Activated CD8-positive, alpha-beta memory T cell treated with anti-CD3 and anti-CD28 coated beads, Interleukin-2, amount 50 U/mL, for 24 hours (primary cell): ENCODE results near the gene PAK5.

ENCODE experiments used
- DNase-seq: peaks from one replicate; pipeline ENCODE4 v3.0.0-alpha.2; 2020; ENCODE audit errors: extremely low read depth

Gene PAK5

GRCh38 chr20:9576695-9577094 is 262.2 kb downstream of the PAK5 start:
- DNase-seq: no peak

- DNase-seq: no peak
Observed at GRCh38 chr20:9575836-9576235, 263.0 kb downstream of the PAK5 start.

- DNase-seq: no peak
Observed at GRCh38 chr20:9574776-9575175, 264.1 kb downstream of the PAK5 start.

- no peak for DNase-seq
Observed at GRCh38 chr20:9574181-9574580, 264.7 kb downstream of the PAK5 start.

- DNase-seq: no peak
Observed at GRCh38 chr20:9573335-9574151, 265.3 kb downstream of the PAK5 start.

GRCh38 chr20:9572670-9573069 is 266.2 kb downstream of the PAK5 start:
- no peak for DNase-seq

- DNase-seq: no peak
Observed at GRCh38 chr20:9571783-9572182, 267.1 kb downstream of the PAK5 start.

- DNase-seq: no peak
Observed at GRCh38 chr20:9570612-9571011, 268.3 kb downstream of the PAK5 start.

- DNase-seq: no peak
Observed at GRCh38 chr20:9566977-9567376, 271.9 kb downstream of the PAK5 start.

- DNase-seq: no peak
Observed at GRCh38 chr20:9565910-9566550, 272.8 kb downstream of the PAK5 start.

- DNase-seq: no peak
Observed at GRCh38 chr20:9557411-9557810, 281.5 kb downstream of the PAK5 start.

- no peak for DNase-seq
Observed at GRCh38 chr20:9555781-9556180, 283.1 kb downstream of the PAK5 start.

GRCh38 chr20:9551808-9552550 is 286.9 kb downstream of the PAK5 start:
- no peak for DNase-seq

- no peak for DNase-seq
Observed at GRCh38 chr20:9550871-9551270, 288.0 kb downstream of the PAK5 start.

- no peak for DNase-seq
Observed at GRCh38 chr20:9550283-9550682, 288.6 kb downstream of the PAK5 start.

- DNase-seq: no peak
Observed at GRCh38 chr20:9543214-9543613, 295.7 kb downstream of the PAK5 start.

- no peak for DNase-seq
Observed at GRCh38 chr20:9535449-9535848, 303.4 kb downstream of the PAK5 start.

GRCh38 chr20:9534025-9534424 is 304.9 kb downstream of the PAK5 start:
- DNase-seq: no peak

GRCh38 chr20:9532069-9532838 is 306.6 kb downstream of the PAK5 start:
- DNase-seq: no peak

- no peak for DNase-seq
Observed at GRCh38 chr20:9531581-9531980, 307.3 kb downstream of the PAK5 start.

- DNase-seq: no peak
Observed at GRCh38 chr20:9523636-9524035, 315.2 kb downstream of the PAK5 start.

- no peak for DNase-seq
Observed at GRCh38 chr20:9520086-9520485, 318.8 kb downstream of the PAK5 start.
